ENCODE results near the gene CSNK1A1.

- TF ChIP-seq POLR2A (IDR thresholded peaks at IDR 0.05; ENCODE audit: low read depth, low read length) (no peak), POLR2AphosphoS5 (IDR thresholded peaks at IDR 0.05; ENCODE audit: low read depth, low read length) (no peak), TAF1 (IDR thresholded peaks at IDR 0.05; ENCODE audit: borderline replicate concordance, low read depth, low read length) (no peak)
Observed at GRCh38 chr5:149586708-149587318, 35.6 kb upstream of the CSNK1A1 start.

All from GM12892 (cell line).